ENCODE data around the gene LGR4.

DNA sequence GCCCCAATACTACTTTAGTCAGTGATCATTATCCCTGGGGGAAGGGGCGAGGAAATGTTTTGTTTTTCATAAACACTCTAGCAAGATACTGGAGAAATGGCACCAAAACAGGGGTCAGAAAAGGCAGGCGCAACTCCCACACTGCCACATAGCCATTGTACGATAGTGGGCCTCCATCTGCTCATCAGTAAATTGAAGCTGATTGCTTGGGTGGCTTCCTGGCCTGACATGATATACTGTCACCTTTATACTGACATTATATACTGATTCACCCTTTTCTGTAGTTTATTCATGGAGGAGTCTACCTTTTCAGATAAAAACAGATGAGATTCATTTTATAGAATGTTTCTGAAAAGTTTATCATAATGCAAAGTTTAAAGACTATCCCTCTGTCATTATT is 57.9 kb downstream of the LGR4 start:
- TF ChIP-seq, protein P1, sequence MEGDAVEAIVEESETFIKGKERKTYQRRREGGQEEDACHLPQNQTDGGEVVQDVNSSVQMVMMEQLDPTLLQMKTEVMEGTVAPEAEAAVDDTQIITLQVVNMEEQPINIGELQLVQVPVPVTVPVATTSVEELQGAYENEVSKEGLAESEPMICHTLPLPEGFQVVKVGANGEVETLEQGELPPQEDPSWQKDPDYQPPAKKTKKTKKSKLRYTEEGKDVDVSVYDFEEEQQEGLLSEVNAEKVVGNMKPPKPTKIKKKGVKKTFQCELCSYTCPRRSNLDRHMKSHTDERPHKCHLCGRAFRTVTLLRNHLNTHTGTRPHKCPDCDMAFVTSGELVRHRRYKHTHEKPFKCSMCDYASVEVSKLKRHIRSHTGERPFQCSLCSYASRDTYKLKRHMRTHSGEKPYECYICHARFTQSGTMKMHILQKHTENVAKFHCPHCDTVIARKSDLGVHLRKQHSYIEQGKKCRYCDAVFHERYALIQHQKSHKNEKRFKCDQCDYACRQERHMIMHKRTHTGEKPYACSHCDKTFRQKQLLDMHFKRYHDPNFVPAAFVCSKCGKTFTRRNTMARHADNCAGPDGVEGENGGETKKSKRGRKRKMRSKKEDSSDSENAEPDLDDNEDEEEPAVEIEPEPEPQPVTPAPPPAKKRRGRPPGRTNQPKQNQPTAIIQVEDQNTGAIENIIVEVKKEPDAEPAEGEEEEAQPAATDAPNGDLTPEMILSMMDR (conservative IDR thresholded peaks at IDR 0.05), result no peak
- TF ChIP-seq EZH2 (IDR thresholded peaks at IDR 0.05; ENCODE audit: low read depth), result no peak

Data from PC-9 (cell line).